Measurements from ENCODE around the gene SLC37A4. TPM values are rescaled to one million over a fixed set of nuclear protein-coding genes. Genes with fewer than 3 reads are reported as not detected.

The SLC37A4 gene
- polyA plus RNA-seq, 4 donors: 13.9 to 108 (median 84.4) TPM

- DNase-seq (ENCODE audit: low read depth in 4 of 4, low spot score in 3 of 4): no peak
Measured at GRCh38 chr11:118980191-118980881, 50.3 kb downstream of the SLC37A4 start.

DNA sequence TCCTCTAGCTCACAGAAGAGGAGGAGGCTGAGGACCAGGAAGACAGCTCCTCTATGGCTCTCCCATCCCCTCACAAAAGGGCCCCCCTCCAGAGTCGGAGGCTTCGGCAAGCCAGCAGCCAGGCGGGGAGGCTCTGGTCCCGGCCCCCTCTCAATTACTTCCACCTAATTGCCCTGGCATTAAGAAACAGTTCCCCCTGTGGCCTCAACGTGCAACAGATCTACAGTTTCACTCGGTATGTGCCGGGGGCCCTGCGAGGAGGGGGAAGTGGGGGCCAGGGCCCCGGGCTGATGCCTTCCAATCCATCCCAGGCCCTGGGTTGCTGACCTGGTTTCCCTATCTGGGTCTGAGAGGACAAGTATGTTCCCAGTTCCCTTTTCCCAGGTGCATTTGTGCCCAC lies 51.2 kb downstream of the SLC37A4 start:
- no peak for DNase-seq (ENCODE audit: low read depth in 4 of 4, low spot score in 3 of 4)

- DNase-seq (ENCODE audit: low read depth in 4 of 4, low spot score in 3 of 4): no peak
Measured at GRCh38 chr11:118975771-118976709, 54.6 kb downstream of the SLC37A4 start.

Other genes with a start within 250 kb of the SLC37A4 start
- gene DDX6, start 239.7 kb downstream of the SLC37A4 start, polyA plus RNA-seq (ENCODE audit: insufficient read length in 4 of 4): 100 to 1,000 TPM; 105 to 144 (median 136) TPM
- under 1 TPM in 1 of 4 donors, not detected in 3; 0.03 TPM for gene CXCR5, start 147.0 kb downstream of the SLC37A4 start, polyA plus RNA-seq (ENCODE audit: insufficient read length in 4 of 4)
- gene BCL9L, start 105.0 kb downstream of the SLC37A4 start, polyA plus RNA-seq (ENCODE audit: insufficient read length in 4 of 4): 10 to 100 TPM; 27.7 to 70.4 (median 33.7) TPM
- 10 to 100 TPM in 2 of 4 donors, 1 to 10 TPM in 1, under 1 TPM in 1; 0.52 to 56.1 (median 19.2) TPM for gene UPK2, start 74.6 kb downstream of the SLC37A4 start, polyA plus RNA-seq (ENCODE audit: insufficient read length in 4 of 4)
- not detected for gene FOXR1, start 59.1 kb downstream of the SLC37A4 start, polyA plus RNA-seq (ENCODE audit: insufficient read length in 4 of 4)
- 10 to 100 TPM; 14.9 to 41.6 (median 21.0) TPM for gene CENATAC, start 32.7 kb downstream of the SLC37A4 start, polyA plus RNA-seq (ENCODE audit: insufficient read length in 4 of 4)
- gene RPS25, start 12.5 kb downstream of the SLC37A4 start, polyA plus RNA-seq (ENCODE audit: insufficient read length in 4 of 4): 1,000 to 10,000 TPM; 1,003 to 1,136 (median 1,061) TPM
- gene TRAPPC4, start 12.1 kb downstream of the SLC37A4 start, polyA plus RNA-seq (ENCODE audit: insufficient read length in 4 of 4): 100 to 1,000 TPM in 2 of 4 donors, 10 to 100 TPM in 2; 55.5 to 127 (median 110) TPM
- 100 to 1,000 TPM in 3 of 4 donors, 10 to 100 TPM in 1; 73.5 to 124 (median 116) TPM for gene HYOU1, start 26.3 kb upstream of the SLC37A4 start, polyA plus RNA-seq (ENCODE audit: insufficient read length in 4 of 4)
- 10 to 100 TPM; 45.9 to 67.0 (median 52.1) TPM for gene VPS11, start 36.9 kb upstream of the SLC37A4 start, polyA plus RNA-seq (ENCODE audit: insufficient read length in 4 of 4)
- gene HMBS, start 54.0 kb upstream of the SLC37A4 start, polyA plus RNA-seq (ENCODE audit: insufficient read length in 4 of 4): 10 to 100 TPM; 24.6 to 31.6 (median 26.2) TPM
- gene DPAGT1, start 71.0 kb upstream of the SLC37A4 start, polyA plus RNA-seq (ENCODE audit: insufficient read length in 4 of 4): 10 to 100 TPM; 46.0 to 68.5 (median 62.1) TPM
- gene C2CD2L, start 76.5 kb upstream of the SLC37A4 start, polyA plus RNA-seq (ENCODE audit: insufficient read length in 4 of 4): 10 to 100 TPM; 10.3 to 15.6 (median 11.3) TPM
- 10 to 100 TPM; 21.3 to 44.1 (median 26.5) TPM for gene HINFP, start 90.7 kb upstream of the SLC37A4 start, polyA plus RNA-seq (ENCODE audit: insufficient read length in 4 of 4)
- 1 to 10 TPM in 2 of 4 donors, under 1 TPM in 2; 0.63 to 1.2 (median 0.88) TPM for gene ABCG4, start 118.2 kb upstream of the SLC37A4 start, polyA plus RNA-seq (ENCODE audit: insufficient read length in 4 of 4)
- gene NLRX1, start 137.8 kb upstream of the SLC37A4 start, polyA plus RNA-seq (ENCODE audit: insufficient read length in 4 of 4): 10 to 100 TPM in 3 of 4 donors, 1 to 10 TPM in 1; 7.8 to 12.6 (median 10.2) TPM
- 10 to 100 TPM in 3 of 4 donors, under 1 TPM in 1; 0.35 to 18.2 (median 12.8) TPM for gene NHERF4, start 154.6 kb upstream of the SLC37A4 start, polyA plus RNA-seq (ENCODE audit: insufficient read length in 4 of 4)
- gene CBL, start 175.5 kb upstream of the SLC37A4 start, polyA plus RNA-seq (ENCODE audit: insufficient read length in 4 of 4): 10 to 100 TPM; 15.5 to 22.3 (median 20.4) TPM